Heart left ventricle (tissue), 13 donors: ENCODE data around the gene SPP1.

Experiments used
- CTCF ChIP-seq, 12 donors: fragments of 200-600 bp; sonication (generic) in 4 of 12; IDR thresholded peaks; one replicate each; pipeline versions ENCODE4 v1.5.0 to v1.8.0; 2018 to 2022; ENCODE audit warnings: antibody characterized with exemption in 12 of 12, mild to moderate bottlenecking in 5 of 12
- POLR2A ChIP-seq, 2 donors: fragments of 450-650 bp; IDR thresholded peaks; one replicate each; pipeline ENCODE4 v1.6.1; 2017; ENCODE audit warnings: antibody characterized with exemption in 2 of 2, mild to moderate bottlenecking in 2 of 2, moderate library complexity in 2 of 2
- donor health status: ischemic (EF 13 %, LVEDD 7.1; RV severe dilation, severe dysfunction).
- donor health status: DM: no; HTN: yes; CAD: no.
- donor health status: DM: no; HTN: no; CAD: no.
- donor health status: ischemic (EF 25% LVEDD 6.9; RV normal size, moderate dysfunction).
- donor health status: ischemic (EF 25% LVEDD 5.7; RV mildly dilated, moderate dysfunction).
- donor health status: ischemic (EF 35%, LVEDD 5.7; RV mildly dilated, moderate dysfunction).
- donor health status: nonischemic (EF 11% LVEDD 7.7; RV severe dilation, severe dysfunction).
- donor health status: DM: yes; HTN: yes; CAD: no.
- donor health status: PGD.
- donor health status: ischemic (EF 29% LVEDD 5.4; RV normal size, mild dysfunction).
- donor health status: nonischemic (EF 23%, LVEDD 6.1; RV moderate dilation, normal function).

GRCh38 chr4:88017516-88018297 lies 42.2 kb downstream of the SPP1 start:
- TF ChIP-seq POLR2A (IDR thresholded peaks at IDR 0.05) (no peak), CTCF (IDR thresholded peaks at IDR 0.05) (no peak)
